CD14-positive monocyte (primary cell): Measurements from ENCODE around the gene SLC36A2. TPM values are rescaled to one million over a fixed set of nuclear protein-coding genes. Genes with fewer than 3 reads are reported as not detected.

Experiments used
- DNase-seq, 3 donors: peaks; one replicate each; pipeline ENCODE4 v3.0.0-alpha.2; 2011 to 2022
- H2AFZ ChIP-seq: 2 replicates; pipeline ENCODE4 v1.6.0; 2012; ENCODE audit warnings: mild to moderate bottlenecking, low read depth, low read length, inconsistent platforms; ENCODE audit not compliant: insufficient read depth, poor library complexity, severe bottlenecking
- H3K27ac ChIP-seq, 2 donors: 1 replicate in 1 of 2; 2 replicates in 1 of 2; pipeline ENCODE4 v1.5.1; 2012 to 2013; ENCODE audit warnings: low read length in 2 of 2, control low read depth in 1 of 2, inconsistent platforms in 1 of 2, low read depth in 1 of 2, mild to moderate bottlenecking in 1 of 2
- H3K27me3 ChIP-seq, 2 donors: one replicate each; pipeline versions ENCODE4 v1.6.0 to v1.6.1; 2011 to 2013; ENCODE audit warnings: low read length in 2 of 2; ENCODE audit not compliant: control insufficient read depth in 2 of 2, insufficient read depth in 2 of 2
- H3K36me3 ChIP-seq, 2 donors: replicated peaks in 1 of 2; 1 replicate in 1 of 2; 2 replicates in 1 of 2; pipeline versions ENCODE4 v1.5.1 to v1.6.1; 2012 to 2013; ENCODE audit warnings: low read length in 2 of 2, control low read depth in 1 of 2, inconsistent platforms in 1 of 2, mild to moderate bottlenecking in 1 of 2; ENCODE audit not compliant: insufficient read depth in 2 of 2, control insufficient read depth in 1 of 2
- H3K4me1 ChIP-seq, 2 donors: 1 replicate in 1 of 2; 2 replicates in 1 of 2; pipeline versions ENCODE4 v1.5.1 to v1.6.1; 2012 to 2013; ENCODE audit warnings: low read length in 2 of 2, control low read depth in 1 of 2, inconsistent platforms in 1 of 2, mild to moderate bottlenecking in 1 of 2, moderate library complexity in 1 of 2; ENCODE audit not compliant: insufficient read depth in 2 of 2, control insufficient read depth in 1 of 2
- H3K4me2 ChIP-seq: replicated peaks from 2 replicates; pipeline ENCODE3; 2012; ENCODE audit warnings: low read length, moderate library complexity, mild to moderate bottlenecking; ENCODE audit not compliant: poor library complexity, severe bottlenecking; ENCODE audit errors: extremely low read depth
- H3K4me3 ChIP-seq, 3 experiments: fragments of 200-600 bp in 1 of 3; sonication (generic) in 1 of 3; replicated peaks in 1 of 3; 1 replicate in 2 of 3; 2 replicates in 1 of 3; pipeline ENCODE4 v1.5.1; 2011 to 2013; ENCODE audit warnings: low read length in 3 of 3, mild to moderate bottlenecking in 3 of 3, control low read depth in 2 of 3, low read depth in 2 of 3, inconsistent platforms in 1 of 3, moderate library complexity in 1 of 3
- H3K79me2 ChIP-seq: 2 replicates; pipeline ENCODE4 v1.6.0; 2012; ENCODE audit warnings: mild to moderate bottlenecking, control low read depth, inconsistent platforms, low read length, moderate library complexity; ENCODE audit not compliant: insufficient read depth
- H3K9ac ChIP-seq: 2 replicates; pipeline ENCODE4 v1.6.0; 2017; ENCODE audit warnings: low read length, mild to moderate bottlenecking; ENCODE audit not compliant: insufficient read depth, poor library complexity, severe bottlenecking
- H3K9me3 ChIP-seq, 2 donors: replicated peaks in 1 of 2; 1 replicate in 1 of 2; 2 replicates in 1 of 2; pipeline versions ENCODE4 v1.5.1 to v1.6.1; 2012 to 2013; ENCODE audit warnings: low read length in 2 of 2, control low read depth in 1 of 2; ENCODE audit not compliant: control insufficient read depth in 1 of 2, insufficient read depth in 1 of 2
- H4K20me1 ChIP-seq: 2 replicates; pipeline ENCODE4 v1.6.0; 2012; ENCODE audit warnings: mild to moderate bottlenecking, low read length, control low read depth, moderate library complexity; ENCODE audit not compliant: insufficient read depth
- H3K27ac Mint-ChIP-seq, 7 donors: one replicate each; pipeline ENCODE4 v1.8.0; 2020; ENCODE audit warnings: mild to moderate bottlenecking in 7 of 7, mixed read lengths in 7 of 7, moderate library complexity in 6 of 7, inconsistent platforms in 2 of 7
- H3K27me3 Mint-ChIP-seq, 3 donors: one replicate each; pipeline ENCODE4 v1.8.0; 2021 to 2022; ENCODE audit warnings: low read depth in 3 of 3, mild to moderate bottlenecking in 3 of 3, mixed read lengths in 3 of 3, moderate library complexity in 3 of 3, inconsistent platforms in 1 of 3
- H3K36me3 Mint-ChIP-seq, 2 donors: one replicate each; pipeline ENCODE4 v1.8.0; 2020; ENCODE audit warnings: mixed read lengths in 2 of 2, inconsistent platforms in 1 of 2, mild to moderate bottlenecking in 1 of 2
- H3K4me1 Mint-ChIP-seq: one replicate; pipeline ENCODE4 v1.8.0; 2020; ENCODE audit warnings: mild to moderate bottlenecking, mixed read lengths
- H3K4me3 Mint-ChIP-seq, 2 donors: one replicate each; pipeline ENCODE4 v1.8.0; 2020; ENCODE audit warnings: mild to moderate bottlenecking in 2 of 2, mixed read lengths in 2 of 2, moderate library complexity in 1 of 2
- H3K9me3 Mint-ChIP-seq, 7 donors: one replicate each; pipeline ENCODE4 v1.8.0; 2020 to 2022; ENCODE audit warnings: mixed read lengths in 7 of 7, mild to moderate bottlenecking in 6 of 7, moderate library complexity in 6 of 7, inconsistent platforms in 2 of 7
- CTCF ChIP-seq: fragments of 200-600 bp; IDR thresholded peaks from one replicate; pipeline ENCODE4 v1.8.0; 2022; ENCODE audit warnings: antibody characterized with exemption, mild to moderate bottlenecking
- WGBS: methylation state at CpG from one replicate; pipeline ENCODE4 v1.1.5; 2013; ENCODE audit warnings: missing lambda C conversion rate; ENCODE audit not compliant: insufficient coverage; 5-methylcytosine and 5-hydroxymethylcytosine counted together
- intact Hi-C, 2 donors: fragments of 100-400 bp; cut with micrococcal nuclease; formaldehyde crosslinking; loops; one replicate each; pipeline versions ENCODE4 v1.15.0 to v1.15.1; 2023
- polyA plus RNA-seq, 3 donors: library from polyadenylated mRNA; depleted of rRNA in 1 of 3; unstranded in 2 of 3; stranded (reverse) in 1 of 3; fragments of 300-500 nt in 2 of 3; fragments of >200 nt in 1 of 3; fragmentation: Illumina TruSeq in 2 of 3; gene quantifications; 1 replicate in 2 of 3; 2 replicates in 1 of 3; pipeline ENCODE4 v1.2.3, GENCODE V29; 2012 to 2021

SLC36A2 gene
- polyA plus RNA-seq, 3 donors, result not detected

DNA sequence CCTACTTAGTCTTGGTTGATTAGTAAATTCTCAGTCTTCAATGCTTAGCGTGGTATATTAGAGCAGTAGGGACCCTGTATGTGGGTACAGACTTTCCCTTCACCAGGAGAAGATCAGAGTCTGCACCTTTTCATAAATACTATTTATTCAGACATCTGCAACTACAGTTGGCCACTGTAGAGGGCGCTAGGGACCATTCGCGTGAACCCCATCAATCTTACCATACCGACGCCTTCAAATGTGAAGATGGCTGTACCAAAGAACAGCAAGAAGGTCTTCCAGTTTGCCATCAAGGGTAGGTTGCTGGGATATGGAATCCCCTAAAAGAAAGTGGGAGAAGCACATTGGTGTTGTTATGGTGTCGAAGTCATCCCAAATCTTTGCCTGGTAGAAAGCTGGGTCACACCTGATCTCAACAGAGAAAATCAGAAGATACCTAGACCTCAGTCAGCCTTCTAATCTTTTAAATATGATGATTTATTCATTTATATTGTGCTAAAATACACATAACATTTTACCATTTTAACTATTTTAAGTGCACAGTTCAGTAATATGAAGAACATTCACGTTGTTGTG lies 62.9 kb downstream of the SLC36A2 start:
- Histone ChIP-seq H3K9me3 (no peaks in the 10 kb centered on the region), H3K27ac (no peak overlapping the region), H2AFZ (no peak overlapping the region), H3K4me1 (no peaks in the 10 kb centered on the region), H3K27me3 (no peaks in the 10 kb centered on the region), H4K20me1 (no peaks in the 10 kb centered on the region), H3K79me2 (no peaks in the 10 kb centered on the region), H3K4me2 (no peak overlapping the region), H3K4me3 (no peak overlapping the region), H3K9ac (no peak overlapping the region), H3K36me3 (no peaks in the 10 kb centered on the region)
- no peaks in the 10 kb centered on the region for H3K9me3 Mint-ChIP-seq
- intact Hi-C loops, result no loop called here
- WGBS, result 35% methylated on average over 4 of the region's 8 CpGs
- no peak overlapping the region for H3K4me3 Mint-ChIP-seq
- H3K36me3 Mint-ChIP-seq, result no peaks in the 10 kb centered on the region
- no peaks in the 10 kb centered on the region for H3K4me1 Mint-ChIP-seq
- H3K27me3 Mint-ChIP-seq, result peaks cover 3 to 10% (median 6%) of the 10 kb centered on the region in 3 donors
- peak in 1 of 3 donors; percentile 23 for DNase-seq
- peak; percentile 82 for TF ChIP-seq CTCF
- no peak overlapping the region for H3K27ac Mint-ChIP-seq

- Histone ChIP-seq H3K27ac (no peak overlapping the region), H4K20me1 (no peaks in the 10 kb centered on the region), H3K79me2 (no peaks in the 10 kb centered on the region), H3K9ac (no peak overlapping the region), H3K9me3 (no peaks in the 10 kb centered on the region), H3K27me3 (no peaks in the 10 kb centered on the region), H3K4me1 (no peaks in the 10 kb centered on the region), H2AFZ (no peak overlapping the region), H3K4me3 (no peak overlapping the region), H3K36me3 (no peaks in the 10 kb centered on the region), H3K4me2 (no peak overlapping the region)
- Mint-ChIP-seq H3K4me1 (no peaks in the 10 kb centered on the region), H3K27ac (no peak overlapping the region), H3K4me3 (no peak overlapping the region), H3K27me3 (peaks cover 3 to 8% (median 6%) of the 10 kb centered on the region in 3 donors), H3K9me3 (no peaks in the 10 kb centered on the region), H3K36me3 (no peaks in the 10 kb centered on the region)
- WGBS, result 100% methylated on average over 3 of the region's 4 CpGs
- TF ChIP-seq CTCF, result no peak
- intact Hi-C loops, result no loop called here
- no peak for DNase-seq
Measured at GRCh38 chr5:151283120-151283825, 64.1 kb downstream of the SLC36A2 start.
